PC-3 (cell line): Measurements from ENCODE around the gene DCTN3. TPM values are rescaled to one million over a fixed set of nuclear protein-coding genes. Genes with fewer than 3 reads are reported as not detected.

Source experiments
- ATAC-seq: fragments of 200-7000 bp; cut with Tn5 transposase; 2 replicates; pipeline ENCODE4 v1.9.1; 2020; ENCODE audit warnings: mild to moderate bottlenecking, moderate library complexity
- BruUV-seq: library from RNA; stranded (reverse); fragments of 400-500 nt; replicated peaks from 2 replicates; lab custom pipeline; 2021; lab: Mats Ljungman, UMichigan
- CTCF ChIA-PET: fragments of 300-600 bp; sonication (Branson Sonifier 250); formaldehyde crosslinking; loops from one replicate; lab custom pipeline; 2022; ENCODE audit warnings: antibody characterized with exemption; lab: Charles Lee
- POLR2A ChIA-PET: fragments of 300-600 bp; sonication (Branson Sonifier 250); formaldehyde crosslinking; loops from one replicate; lab custom pipeline; 2022; ENCODE audit warnings: antibody characterized with exemption; ENCODE audit not compliant: unreplicated experiment; lab: Charles Lee
- DNase-seq: peaks from one replicate; pipeline ENCODE4 v3.0.0-alpha.2; 2015
- H2AFZ ChIP-seq: fragments of 300-600 bp; sonication (generic); 2 replicates; pipeline ENCODE4 v1.6.0; 2016; ENCODE audit warnings: antibody characterized with exemption, low read length
- H3F3A ChIP-seq: fragments of 300-600 bp; sonication (generic); one replicate; pipeline ENCODE4 v1.6.0; 2017; ENCODE audit warnings: antibody characterized with exemption, low read length, control low read depth, mild to moderate bottlenecking; ENCODE audit not compliant: unreplicated experiment
- H3K27ac ChIP-seq: fragments of 300-600 bp; sonication (generic); 2 replicates; pipeline ENCODE4 v1.5.1; 2016; ENCODE audit warnings: mild to moderate bottlenecking, low read length
- H3K27me3 ChIP-seq: fragments of 300-600 bp; sonication (generic); 2 replicates; pipeline ENCODE4 v1.6.1; 2016; ENCODE audit warnings: low read length, mixed read lengths
- H3K36me3 ChIP-seq: fragments of 300-600 bp; sonication (generic); 2 replicates; pipeline ENCODE4 v1.6.1; 2016; ENCODE audit warnings: low read depth, mixed run types, low read length, mixed read lengths
- H3K4me1 ChIP-seq: fragments of 300-600 bp; sonication (generic); 2 replicates; pipeline ENCODE4 v1.5.1; 2016; ENCODE audit warnings: low read length; ENCODE audit not compliant: insufficient read depth
- H3K4me2 ChIP-seq: fragments of 300-600 bp; sonication (generic); 2 replicates; pipeline ENCODE4 v1.6.0; 2016; ENCODE audit warnings: low read length
- H3K4me3 ChIP-seq: fragments of 300-600 bp; sonication (generic); 2 replicates; pipeline ENCODE4 v1.5.1; 2016; ENCODE audit warnings: mild to moderate bottlenecking, low read length, mixed read lengths
- H3K79me2 ChIP-seq: fragments of 300-600 bp; sonication (generic); 2 replicates; pipeline ENCODE4 v1.6.1; 2017; ENCODE audit warnings: low read length, mixed read lengths
- H3K9ac ChIP-seq: fragments of 300-600 bp; sonication (generic); 2 replicates; pipeline ENCODE4 v1.6.0; 2016; ENCODE audit warnings: mild to moderate bottlenecking, low read length
- H3K9me2 ChIP-seq: fragments of 300-600 bp; sonication (generic); replicated peaks from 2 replicates; pipeline ENCODE4 v1.6.1; 2016; ENCODE audit warnings: mixed run types, low read length, mixed read lengths
- H3K9me3 ChIP-seq: fragments of 300-600 bp; sonication (generic); 2 replicates; pipeline ENCODE4 v1.6.1; 2016; ENCODE audit warnings: low read length, mixed read lengths
- H4K20me1 ChIP-seq: fragments of 300-600 bp; sonication (generic); 2 replicates; pipeline ENCODE4 v1.6.1; 2016; ENCODE audit warnings: low read length, mixed read lengths
- CTCF ChIP-seq: fragments of 300-600 bp; sonication (generic); conservative IDR thresholded peaks from 2 replicates; pipeline ENCODE4 v1.5.1; 2017; ENCODE audit warnings: antibody characterized with exemption, low read depth, mild to moderate bottlenecking, low read length
- EZH2 ChIP-seq: fragments of 300-600 bp; sonication (generic); IDR thresholded peaks from one replicate; pipeline ENCODE4 v1.6.1; 2017; ENCODE audit warnings: antibody characterized with exemption, mild to moderate bottlenecking, low read length; ENCODE audit not compliant: unreplicated experiment
- EZH2phosphoT487 ChIP-seq: fragments of 300-600 bp; sonication (generic); IDR thresholded peaks from 2 replicates; pipeline ENCODE4 v1.6.1; 2018; ENCODE audit warnings: mild to moderate bottlenecking, antibody characterized with exemption, low read length, borderline replicate concordance
- intact Hi-C: fragments of 100-400 bp; cut with micrococcal nuclease; formaldehyde crosslinking; loops from 2 replicates; pipeline ENCODE4 v1.9.0; 2023
- total RNA-seq: library from RNA; depleted of rRNA; stranded (reverse); fragments of >200 nt; gene quantifications from 2 replicates; pipeline ENCODE4 v1.2.3, GENCODE V29; 2014

Gene DCTN3
- total RNA-seq, 1 experiment from 2014 or later = 102 TPM

GRCh38 chr9:34611251-34611810 is 9.0 kb downstream of the DCTN3 start:
- ChIA-PET CTCF (no interaction called here), POLR2A (no interaction called here)
- TF ChIP-seq EZH2phosphoT487 (no peak), CTCF (no peak), EZH2 (no peak)
- H3K27ac ChIP-seq = peak overlapping the region; percentile 32; the same call in 1 of the 2 replicates
- intact Hi-C loops = no loop called here
- H2AFZ ChIP-seq = peak overlapping the region; percentile 88
- ATAC-seq (peak; percentile 4; the same call in 1 of the 2 replicates), DNase-seq (no peak)
- no peaks in the 10 kb centered on the region for H4K20me1 ChIP-seq
- no peaks in the 10 kb centered on the region for H3K27me3 ChIP-seq
- H3K79me2 ChIP-seq = peaks cover 18% of the 10 kb centered on the region
- BruUV-seq = TSS peak; percentile 71
- H3F3A ChIP-seq = no peaks in the 10 kb centered on the region
- H3K4me2 ChIP-seq = peak overlapping the region; percentile 96
- H3K4me3 ChIP-seq = peak overlapping the region; percentile 87
- H3K4me1 ChIP-seq = peaks cover 15% of the 10 kb centered on the region; the same call in 1 of the 2 replicates
- H3K9me2 ChIP-seq = no peaks in the 10 kb centered on the region
- H3K36me3 ChIP-seq = no peaks in the 10 kb centered on the region
- peak overlapping the region; percentile 97 for H3K9ac ChIP-seq
- H3K9me3 ChIP-seq = no peaks in the 10 kb centered on the region

- no peak for DNase-seq
- Histone ChIP-seq H3K4me1 (peaks cover 15% of the 10 kb centered on the region; the same call in 1 of the 2 replicates), H3F3A (no peaks in the 10 kb centered on the region), H3K4me3 (peak overlapping the region; percentile 87), H3K27ac (no peak overlapping the region), H3K9me2 (no peaks in the 10 kb centered on the region), H2AFZ (no peak overlapping the region), H3K9me3 (no peaks in the 10 kb centered on the region), H3K79me2 (peaks cover 18% of the 10 kb centered on the region), H4K20me1 (no peaks in the 10 kb centered on the region), H3K27me3 (no peaks in the 10 kb centered on the region), H3K9ac (no peak overlapping the region; the same call in 1 of the 2 replicates), H3K36me3 (no peaks in the 10 kb centered on the region), H3K4me2 (peak overlapping the region; percentile 96)
- TF ChIP-seq EZH2phosphoT487 (no peak), CTCF (no peak), EZH2 (no peak)
- intact Hi-C loops = no loop called here
- ChIA-PET CTCF (no interaction called here), POLR2A (no interaction called here)
- no TSS peak for BruUV-seq
- ATAC-seq = no peak
These were observed 9.7 kb downstream of the DCTN3 start for GRCh38 chr9:34610434-34611206.

GRCh38 chr9:34607331-34607730 is 13.0 kb downstream of the DCTN3 start:
- DNase-seq (no peak), ATAC-seq (no peak)
- H3K4me2 ChIP-seq = no peak overlapping the region
- H3K27me3 ChIP-seq = no peaks in the 10 kb centered on the region
- H3K9me3 ChIP-seq = no peaks in the 10 kb centered on the region
- H3K79me2 ChIP-seq = peaks cover 18% of the 10 kb centered on the region
- H3K4me1 ChIP-seq = peaks cover 11% of the 10 kb centered on the region; the same call in 1 of the 2 replicates
- no peaks in the 10 kb centered on the region for H3K36me3 ChIP-seq
- H3K4me3 ChIP-seq = no peak overlapping the region
- no peak overlapping the region for H2AFZ ChIP-seq
- ChIA-PET CTCF (no interaction called here), POLR2A (no interaction called here)
- no TSS peak for BruUV-seq
- no peaks in the 10 kb centered on the region for H3K9me2 ChIP-seq
- no peaks in the 10 kb centered on the region for H3F3A ChIP-seq
- no peak overlapping the region for H3K9ac ChIP-seq
- intact Hi-C loops = no loop called here
- no peak overlapping the region for H3K27ac ChIP-seq
- no peaks in the 10 kb centered on the region for H4K20me1 ChIP-seq
- no peak for TF ChIP-seq CTCF
- TF ChIP-seq EZH2phosphoT487 = no peak
- TF ChIP-seq EZH2 = no peak
